ENCODE results near the gene CLCN7. TPM values are rescaled to one million over a fixed set of nuclear protein-coding genes. Genes with fewer than 3 reads are reported as not detected.

The CLCN7 gene
- total RNA-seq, 2 donors from 2014 or later: 51.9 to 108 TPM

DNA sequence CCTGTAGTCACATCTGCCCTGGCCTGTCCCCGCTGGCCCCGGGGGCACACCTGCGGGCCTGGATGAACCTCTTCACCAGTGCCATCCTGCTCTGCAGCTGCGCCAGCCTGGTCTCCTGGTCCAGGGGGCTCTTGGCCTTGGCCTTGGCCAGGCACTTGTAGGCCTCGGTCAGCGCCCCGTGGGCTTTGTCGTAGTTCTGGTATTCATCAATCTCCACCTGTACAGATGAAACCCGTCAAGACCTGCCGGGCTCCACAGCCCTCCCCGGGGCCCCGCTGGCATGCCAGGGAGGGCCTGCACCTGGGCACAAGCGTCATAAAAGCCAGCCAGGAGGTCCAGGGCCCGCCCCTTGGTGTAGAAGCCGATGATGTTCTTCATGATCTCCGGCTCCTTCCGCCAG, 45.0 kb upstream of the CLCN7 start:
- Histone ChIP-seq H3K36me3 (peaks cover 0 to 10% of the 10 kb centered on the region in 2 donors), H3K27me3 (replicated peaks; ENCODE audit: insufficient read depth) (no peaks in the 10 kb centered on the region), H3K4me1 (replicated peaks) (no peaks in the 10 kb centered on the region), H3K4me3 (no peak overlapping the region), H3K9me3 (no peaks in the 10 kb centered on the region), H3K27ac (no peak overlapping the region)
- WGBS: 84% methylated on average over 17 of the region's 17 CpGs
- no peak for DNase-seq (ENCODE audit: low spot score)
- intact Hi-C loops (cut with DNase I): no loop called here
- TF ChIP-seq POLR2AphosphoS5 (IDR thresholded peaks at IDR 0.05): no peak
- TF ChIP-seq, protein P1, sequence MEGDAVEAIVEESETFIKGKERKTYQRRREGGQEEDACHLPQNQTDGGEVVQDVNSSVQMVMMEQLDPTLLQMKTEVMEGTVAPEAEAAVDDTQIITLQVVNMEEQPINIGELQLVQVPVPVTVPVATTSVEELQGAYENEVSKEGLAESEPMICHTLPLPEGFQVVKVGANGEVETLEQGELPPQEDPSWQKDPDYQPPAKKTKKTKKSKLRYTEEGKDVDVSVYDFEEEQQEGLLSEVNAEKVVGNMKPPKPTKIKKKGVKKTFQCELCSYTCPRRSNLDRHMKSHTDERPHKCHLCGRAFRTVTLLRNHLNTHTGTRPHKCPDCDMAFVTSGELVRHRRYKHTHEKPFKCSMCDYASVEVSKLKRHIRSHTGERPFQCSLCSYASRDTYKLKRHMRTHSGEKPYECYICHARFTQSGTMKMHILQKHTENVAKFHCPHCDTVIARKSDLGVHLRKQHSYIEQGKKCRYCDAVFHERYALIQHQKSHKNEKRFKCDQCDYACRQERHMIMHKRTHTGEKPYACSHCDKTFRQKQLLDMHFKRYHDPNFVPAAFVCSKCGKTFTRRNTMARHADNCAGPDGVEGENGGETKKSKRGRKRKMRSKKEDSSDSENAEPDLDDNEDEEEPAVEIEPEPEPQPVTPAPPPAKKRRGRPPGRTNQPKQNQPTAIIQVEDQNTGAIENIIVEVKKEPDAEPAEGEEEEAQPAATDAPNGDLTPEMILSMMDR (IDR thresholded peaks at IDR 0.05): no peak
- no peak for TF ChIP-seq POLR2A (IDR thresholded peaks at IDR 0.05)

DNA sequence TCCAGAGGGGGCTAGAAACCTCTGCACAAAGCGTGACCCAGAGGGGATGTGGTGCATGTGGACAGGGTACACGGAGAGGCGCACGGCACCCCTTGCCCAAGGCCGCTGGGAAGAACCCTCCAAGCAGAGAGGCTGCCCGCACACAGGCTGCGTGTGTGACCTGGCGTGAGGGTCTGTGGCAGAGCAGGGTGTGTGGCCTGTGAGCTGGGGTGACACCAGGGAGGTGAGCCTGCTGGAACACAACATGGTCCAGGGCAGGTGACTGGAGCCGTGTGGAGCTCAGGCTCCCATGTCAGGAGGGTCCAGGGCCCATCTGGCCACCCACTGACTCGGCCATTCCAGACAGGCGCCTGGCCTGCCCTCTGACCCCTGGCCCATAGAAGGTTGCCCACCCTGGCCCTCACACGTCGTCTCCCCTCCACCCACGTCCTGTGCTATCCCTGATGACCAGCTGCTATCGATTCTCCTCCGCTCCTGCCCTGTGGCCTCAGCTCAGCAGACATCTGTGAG, 43.9 kb upstream of the CLCN7 start:
- WGBS: 90% methylated on average over 15 of the region's 16 CpGs
- no peak for DNase-seq (ENCODE audit: low spot score)
- Histone ChIP-seq H3K27ac (no peak overlapping the region), H3K36me3 (peaks cover 0 to 8% of the 10 kb centered on the region in 2 donors), H3K27me3 (replicated peaks; ENCODE audit: insufficient read depth) (no peaks in the 10 kb centered on the region), H3K4me1 (replicated peaks) (no peaks in the 10 kb centered on the region), H3K4me3 (no peak overlapping the region), H3K9me3 (no peaks in the 10 kb centered on the region)
- TF ChIP-seq POLR2AphosphoS5 (IDR thresholded peaks at IDR 0.05) (no peak), POLR2A (IDR thresholded peaks at IDR 0.05) (no peak)
- TF ChIP-seq, protein P1 (IDR thresholded peaks at IDR 0.05): no peak
- intact Hi-C loops (cut with DNase I): no loop called here

DNA sequence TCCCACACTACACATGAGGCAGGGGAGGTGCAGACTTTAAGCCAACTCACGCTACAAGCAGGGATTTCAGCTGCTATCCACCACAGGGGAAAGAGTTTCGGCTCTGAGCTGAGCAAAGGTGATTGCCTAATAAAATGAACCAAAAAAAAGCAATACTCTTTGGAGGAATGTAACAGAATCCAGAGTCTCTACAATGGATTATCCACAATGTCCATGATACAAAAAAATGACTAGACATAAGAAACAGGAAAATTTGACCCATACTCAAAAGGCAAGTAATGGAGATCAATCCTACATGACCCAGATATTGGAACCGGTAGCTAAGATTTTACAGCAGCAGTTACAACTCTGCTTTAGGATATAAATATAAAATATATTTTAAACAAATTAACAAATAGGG, 39.7 kb upstream of the CLCN7 start:
- Histone ChIP-seq H3K36me3 (no peaks in the 10 kb centered on the region), H3K27ac (no peak overlapping the region), H3K27me3 (replicated peaks; ENCODE audit: insufficient read depth) (no peaks in the 10 kb centered on the region), H3K4me3 (no peak overlapping the region), H3K4me1 (replicated peaks) (no peaks in the 10 kb centered on the region), H3K9me3 (no peaks in the 10 kb centered on the region)
- intact Hi-C loops (cut with DNase I): no loop called here
- no peak for DNase-seq (ENCODE audit: low spot score)
- 97% methylated on average over 3 of the region's 3 CpGs for WGBS
- TF ChIP-seq POLR2A (IDR thresholded peaks at IDR 0.05): no peak
- TF ChIP-seq, protein P1 (IDR thresholded peaks at IDR 0.05): no peak
- no peak for TF ChIP-seq POLR2AphosphoS5 (IDR thresholded peaks at IDR 0.05)

DNA sequence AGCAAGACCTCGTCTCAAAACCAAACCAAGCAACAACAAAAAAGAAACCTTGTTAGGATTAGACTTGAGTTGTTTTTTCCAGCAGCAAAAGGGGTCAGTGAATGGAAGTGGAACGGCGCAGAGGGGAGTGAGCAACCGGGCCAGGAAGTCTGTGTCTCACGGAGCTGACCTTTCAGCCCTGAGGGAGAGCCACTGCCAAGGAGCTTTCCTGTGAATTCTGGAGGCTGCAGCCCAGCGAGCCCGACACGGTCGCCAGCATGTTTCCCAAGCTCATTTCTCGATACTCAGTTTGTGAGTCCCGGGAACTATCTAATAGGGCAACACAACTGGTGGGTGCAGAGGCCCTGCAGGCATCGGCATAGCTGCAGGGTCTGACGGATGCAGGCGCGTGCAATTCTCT, 37.9 kb upstream of the CLCN7 start:
- no peak for DNase-seq (ENCODE audit: low spot score)
- Histone ChIP-seq H3K27me3 (replicated peaks; ENCODE audit: insufficient read depth) (no peaks in the 10 kb centered on the region), H3K36me3 (no peaks in the 10 kb centered on the region), H3K4me1 (replicated peaks) (no peaks in the 10 kb centered on the region), H3K27ac (no peak overlapping the region), H3K9me3 (no peaks in the 10 kb centered on the region), H3K4me3 (no peak overlapping the region)
- intact Hi-C loops (cut with DNase I): no loop called here
- TF ChIP-seq POLR2A (IDR thresholded peaks at IDR 0.05) (no peak), POLR2AphosphoS5 (IDR thresholded peaks at IDR 0.05) (no peak)
- TF ChIP-seq, protein P1 (IDR thresholded peaks at IDR 0.05): no peak
- 92% methylated on average over 15 of the region's 15 CpGs for WGBS

Data from prostate gland (tissue), 2 donors.